ENCODE data around the gene ZNF385D.
A peak's percentile ranks its signal among the peaks of the same experiment; 100 is the strongest.
"Not testable (repeated sequence)": the region's sequence is repeated elsewhere in the genome, so short reads cannot be mapped to it uniquely, and the experiment has no call there.

Gene ZNF385D

DNA sequence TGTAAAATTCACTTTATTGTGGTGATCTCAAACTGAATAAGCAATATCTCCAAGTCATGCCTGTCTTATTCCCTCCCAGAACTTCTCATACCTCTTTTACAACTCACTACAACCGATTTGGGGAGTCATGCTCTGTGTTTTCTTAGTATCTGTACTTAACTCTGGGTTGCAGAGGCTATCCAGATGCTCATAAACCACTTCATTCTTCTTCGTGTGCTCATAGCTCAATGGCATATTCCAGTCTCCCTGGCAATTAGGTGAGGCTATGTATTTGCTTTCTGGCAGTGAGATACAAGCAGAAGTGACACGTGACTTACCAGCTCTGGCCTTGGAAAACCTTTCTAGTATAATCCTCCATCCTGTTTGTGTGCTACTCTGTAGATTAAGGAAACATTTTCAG lies 360.9 kb downstream of the ZNF385D start:
- H2BK5ac ChIP-seq (ENCODE audit: low read length): no peak overlapping the region
- H2BK12ac ChIP-seq (ENCODE audit: low read length): no peak overlapping the region
- H3K4me2 ChIP-seq (ENCODE audit: insufficient read depth, low read length, poor library complexity, severe bottlenecking): no peak overlapping the region
- H2AFZ ChIP-seq (ENCODE audit: low read length): no peak overlapping the region
- H3K14ac ChIP-seq (ENCODE audit: low read length): no peak overlapping the region
- no peaks in the 10 kb centered on the region for H3K4me1 ChIP-seq (ENCODE audit: control insufficient read depth in 2 of 2, insufficient read depth in 1 of 2, low read depth in 1 of 2, low read length in 2 of 2)
- H3K27me3 ChIP-seq (ENCODE audit: control insufficient read depth in 3 of 3, insufficient read depth in 3 of 3, low read depth in 1 of 3, low read length in 3 of 3): no peaks in the 10 kb centered on the region
- no peak for DNase-seq (ENCODE audit: low spot score)
- no CpG with 5 or more reads among the region's 3 CpGs for WGBS, 2 donors (ENCODE audit: extremely low coverage in 2 of 2, insufficient read length in 2 of 2, insufficient replicate concordance in 1 of 2)
- no peak overlapping the region for H3K23ac ChIP-seq (ENCODE audit: low read depth, low read length, poor library complexity)
- H3K18ac ChIP-seq (ENCODE audit: low read length): no peak overlapping the region
- H2AK5ac ChIP-seq (ENCODE audit: low read depth, low read length): no peak overlapping the region
- no peak overlapping the region for H4K8ac ChIP-seq (ENCODE audit: low read depth, low read length)
- H3K4ac ChIP-seq (ENCODE audit: low read length): no peak overlapping the region
- no peak overlapping the region for H2BK15ac ChIP-seq (ENCODE audit: low read length)
- no peak overlapping the region for H2BK120ac ChIP-seq (ENCODE audit: low read depth, low read length)
- H3K79me1 ChIP-seq (ENCODE audit: low read depth, low read length): no peaks in the 10 kb centered on the region
- H3K9ac ChIP-seq (ENCODE audit: low read depth, low read length, poor library complexity): no peak overlapping the region
- H3K36me3 ChIP-seq (replicated peaks in 1 of 2; ENCODE audit: control insufficient read depth in 2 of 2, insufficient read depth in 2 of 2, low read length in 2 of 2): no peaks in the 10 kb centered on the region
- no peak overlapping the region for H4K91ac ChIP-seq (ENCODE audit: low read depth, low read length, poor library complexity)
- no peak overlapping the region for H3K27ac ChIP-seq (replicated peaks; ENCODE audit: low read length)
- no peak overlapping the region for H3K4me3 ChIP-seq (ENCODE audit: low read length in 2 of 2)
- H3K9me3 ChIP-seq (replicated peaks in 1 of 2; ENCODE audit: control insufficient read depth in 2 of 2, insufficient read depth in 1 of 2, low read depth in 1 of 2, low read length in 2 of 2): no peaks in the 10 kb centered on the region

DNA sequence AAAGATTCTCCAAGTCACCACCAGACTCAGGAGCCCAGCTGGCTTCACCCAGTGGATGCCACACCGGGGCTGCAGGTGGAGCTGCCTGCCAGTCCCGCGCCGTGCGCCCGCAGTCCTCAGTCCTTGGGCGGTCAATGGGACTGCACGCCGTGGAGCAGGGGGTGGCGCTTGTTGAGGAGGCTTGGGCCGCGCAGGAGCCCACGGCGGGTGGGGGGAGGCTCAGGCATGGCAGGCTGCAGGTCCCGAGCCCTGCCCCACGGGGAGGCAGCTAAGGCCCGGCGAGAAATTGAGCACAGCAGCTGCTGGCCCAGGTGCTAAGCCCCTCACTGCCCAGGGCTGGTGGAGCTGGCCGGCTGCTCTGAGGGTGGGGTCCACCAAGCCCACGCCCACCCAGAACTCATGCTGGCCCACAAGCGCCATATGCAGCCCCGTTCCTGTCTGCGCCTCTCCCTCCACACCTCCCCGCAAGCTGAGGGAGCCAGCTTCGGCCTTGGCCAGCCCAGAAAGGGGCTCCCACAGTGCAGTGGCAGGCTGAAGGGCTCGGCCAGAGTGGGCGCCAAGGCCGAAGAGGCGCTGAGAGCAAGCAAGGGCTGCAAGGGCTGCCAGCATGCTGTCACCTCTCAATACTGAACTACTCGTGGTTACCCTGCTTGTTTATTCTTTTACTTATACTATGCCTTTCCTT lies 363.7 kb downstream of the ZNF385D start:
- not testable (repeated sequence) for H2BK15ac ChIP-seq (ENCODE audit: low read length); DNase-seq (ENCODE audit: low spot score); H3K4me3 ChIP-seq (ENCODE audit: low read length in 2 of 2); H3K23ac ChIP-seq (ENCODE audit: low read depth, low read length, poor library complexity); H2BK5ac ChIP-seq (ENCODE audit: low read length); H2AFZ ChIP-seq (ENCODE audit: low read length); H2BK12ac ChIP-seq (ENCODE audit: low read length); H3K9ac ChIP-seq (ENCODE audit: low read depth, low read length, poor library complexity); H3K79me1 ChIP-seq (ENCODE audit: low read depth, low read length); H4K8ac ChIP-seq (ENCODE audit: low read depth, low read length); H3K36me3 ChIP-seq (replicated peaks in 1 of 2; ENCODE audit: control insufficient read depth in 2 of 2, insufficient read depth in 2 of 2, low read length in 2 of 2); H3K18ac ChIP-seq (ENCODE audit: low read length); H3K4ac ChIP-seq (ENCODE audit: low read length); H4K91ac ChIP-seq (ENCODE audit: low read depth, low read length, poor library complexity); H2BK120ac ChIP-seq (ENCODE audit: low read depth, low read length); H2AK5ac ChIP-seq (ENCODE audit: low read depth, low read length); H3K4me1 ChIP-seq (ENCODE audit: control insufficient read depth in 2 of 2, insufficient read depth in 1 of 2, low read depth in 1 of 2, low read length in 2 of 2); H3K9me3 ChIP-seq (replicated peaks in 1 of 2; ENCODE audit: control insufficient read depth in 2 of 2, insufficient read depth in 1 of 2, low read depth in 1 of 2, low read length in 2 of 2); H3K4me2 ChIP-seq (ENCODE audit: insufficient read depth, low read length, poor library complexity, severe bottlenecking); H3K27me3 ChIP-seq (ENCODE audit: control insufficient read depth in 3 of 3, insufficient read depth in 3 of 3, low read depth in 1 of 3, low read length in 3 of 3); H3K27ac ChIP-seq (replicated peaks; ENCODE audit: low read length)
- peak overlapping the region; percentile 21 for H3K14ac ChIP-seq (ENCODE audit: low read length)
- no CpG with 5 or more reads among the region's 30 CpGs for WGBS, 2 donors (ENCODE audit: extremely low coverage in 2 of 2, insufficient read length in 2 of 2, insufficient replicate concordance in 1 of 2)

DNA sequence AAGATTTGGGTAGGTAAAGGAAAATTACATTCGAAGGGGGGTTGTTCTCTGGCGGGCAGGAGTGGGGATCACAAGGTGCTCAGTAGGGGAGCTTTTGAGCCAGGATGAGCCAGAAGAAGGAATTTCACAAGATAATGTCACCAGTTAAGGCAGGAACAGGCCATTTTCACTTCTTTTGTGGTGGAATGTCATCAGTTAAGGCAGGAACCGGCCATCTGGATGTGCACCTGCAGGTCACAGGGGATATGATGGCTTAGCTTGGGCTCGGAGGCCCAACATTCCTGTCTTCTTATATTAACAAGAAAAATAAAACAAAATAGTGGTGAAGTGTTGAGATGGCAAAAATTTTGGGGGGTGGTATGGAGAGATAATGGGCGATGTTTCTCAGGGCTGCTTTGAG lies 373.0 kb downstream of the ZNF385D start:
- H3K14ac ChIP-seq (ENCODE audit: low read length); H2AK5ac ChIP-seq (ENCODE audit: low read depth, low read length); H2AFZ ChIP-seq (ENCODE audit: low read length); H3K27me3 ChIP-seq (ENCODE audit: control insufficient read depth in 3 of 3, insufficient read depth in 3 of 3, low read depth in 1 of 3, low read length in 3 of 3); H3K4me2 ChIP-seq (ENCODE audit: insufficient read depth, low read length, poor library complexity, severe bottlenecking); H3K9me3 ChIP-seq (replicated peaks in 1 of 2; ENCODE audit: control insufficient read depth in 2 of 2, insufficient read depth in 1 of 2, low read depth in 1 of 2, low read length in 2 of 2); H3K79me1 ChIP-seq (ENCODE audit: low read depth, low read length); H4K91ac ChIP-seq (ENCODE audit: low read depth, low read length, poor library complexity); H3K4me1 ChIP-seq (ENCODE audit: control insufficient read depth in 2 of 2, insufficient read depth in 1 of 2, low read depth in 1 of 2, low read length in 2 of 2); H3K23ac ChIP-seq (ENCODE audit: low read depth, low read length, poor library complexity); H2BK12ac ChIP-seq (ENCODE audit: low read length); H2BK5ac ChIP-seq (ENCODE audit: low read length); H3K4ac ChIP-seq (ENCODE audit: low read length); H2BK15ac ChIP-seq (ENCODE audit: low read length); H3K27ac ChIP-seq (replicated peaks; ENCODE audit: low read length); H3K36me3 ChIP-seq (replicated peaks in 1 of 2; ENCODE audit: control insufficient read depth in 2 of 2, insufficient read depth in 2 of 2, low read length in 2 of 2); H3K9ac ChIP-seq (ENCODE audit: low read depth, low read length, poor library complexity); DNase-seq (ENCODE audit: low spot score); H4K8ac ChIP-seq (ENCODE audit: low read depth, low read length); H3K18ac ChIP-seq (ENCODE audit: low read length); H2BK120ac ChIP-seq (ENCODE audit: low read depth, low read length); H3K4me3 ChIP-seq (ENCODE audit: low read length in 2 of 2): not testable (repeated sequence)
- no CpG with 5 or more reads among the region's 5 CpGs for WGBS, 2 donors (ENCODE audit: extremely low coverage in 2 of 2, insufficient read length in 2 of 2, insufficient replicate concordance in 1 of 2)

GRCh38 chr3:21377071-21377769 lies 373.8 kb downstream of the ZNF385D start:
- Histone ChIP-seq H4K91ac (ENCODE audit: low read depth, low read length, poor library complexity) (no peak overlapping the region), H3K27me3 (ENCODE audit: control insufficient read depth in 3 of 3, insufficient read depth in 3 of 3, low read depth in 1 of 3, low read length in 3 of 3) (no peaks in the 10 kb centered on the region), H3K27ac (replicated peaks; ENCODE audit: low read length) (no peak overlapping the region), H3K23ac (ENCODE audit: low read depth, low read length, poor library complexity) (no peak overlapping the region), H3K14ac (ENCODE audit: low read length) (no peak overlapping the region), H2BK15ac (ENCODE audit: low read length) (no peak overlapping the region), H3K79me1 (ENCODE audit: low read depth, low read length) (no peaks in the 10 kb centered on the region), H4K8ac (ENCODE audit: low read depth, low read length) (no peak overlapping the region), H2AFZ (ENCODE audit: low read length) (no peak overlapping the region), H3K4me1 (ENCODE audit: control insufficient read depth in 2 of 2, insufficient read depth in 1 of 2, low read depth in 1 of 2, low read length in 2 of 2) (no peaks in the 10 kb centered on the region), H3K4ac (ENCODE audit: low read length) (no peak overlapping the region), H2BK5ac (ENCODE audit: low read length) (no peak overlapping the region), H3K9me3 (replicated peaks in 1 of 2; ENCODE audit: control insufficient read depth in 2 of 2, insufficient read depth in 1 of 2, low read depth in 1 of 2, low read length in 2 of 2) (no peaks in the 10 kb centered on the region), H2BK120ac (ENCODE audit: low read depth, low read length) (no peak overlapping the region), H3K4me3 (ENCODE audit: low read length in 2 of 2) (no peak overlapping the region), H2AK5ac (ENCODE audit: low read depth, low read length) (no peak overlapping the region), H3K36me3 (replicated peaks in 1 of 2; ENCODE audit: control insufficient read depth in 2 of 2, insufficient read depth in 2 of 2, low read length in 2 of 2) (no peaks in the 10 kb centered on the region), H2BK12ac (ENCODE audit: low read length) (no peak overlapping the region), H3K4me2 (ENCODE audit: insufficient read depth, low read length, poor library complexity, severe bottlenecking) (no peak overlapping the region), H3K9ac (ENCODE audit: low read depth, low read length, poor library complexity) (no peak overlapping the region), H3K18ac (ENCODE audit: low read length) (no peak overlapping the region)
- no peak for DNase-seq (ENCODE audit: low spot score)

Data from neuronal stem cell (in vitro differentiated cells).